Neuronal stem cell (in vitro differentiated cells): ENCODE results near the gene DACT1.

Experiments used
- DNase-seq: peaks from one replicate; pipeline ENCODE4 v3.0.0-alpha.2; 2013; ENCODE audit warnings: low spot score
- H2AFZ ChIP-seq: one replicate; pipeline ENCODE4 v1.6.1; 2013; ENCODE audit warnings: mild to moderate bottlenecking, low read length, inconsistent platforms
- H2AK5ac ChIP-seq: 2 replicates; pipeline ENCODE4 v1.6.1; 2013; ENCODE audit warnings: low read depth, mild to moderate bottlenecking, inconsistent platforms, low read length, moderate library complexity, mixed read lengths
- H2BK120ac ChIP-seq: 2 replicates; pipeline ENCODE4 v1.6.1; 2013; ENCODE audit warnings: low read depth, mild to moderate bottlenecking, inconsistent platforms, low read length, moderate library complexity, mixed read lengths
- H2BK12ac ChIP-seq: one replicate; pipeline ENCODE4 v1.6.1; 2013; ENCODE audit warnings: low read length, inconsistent platforms
- H2BK15ac ChIP-seq: 2 replicates; pipeline ENCODE4 v1.6.1; 2013; ENCODE audit warnings: mild to moderate bottlenecking, low read length, inconsistent platforms, mixed read lengths
- H2BK5ac ChIP-seq: one replicate; pipeline ENCODE4 v1.6.1; 2013; ENCODE audit warnings: inconsistent platforms, mild to moderate bottlenecking, low read length, moderate library complexity
- H3K14ac ChIP-seq: one replicate; pipeline ENCODE4 v1.6.1; 2013; ENCODE audit warnings: low read length, inconsistent platforms
- H3K18ac ChIP-seq: 2 replicates; pipeline ENCODE4 v1.6.1; 2013; ENCODE audit warnings: low read length, inconsistent platforms
- H3K23ac ChIP-seq: 2 replicates; pipeline ENCODE4 v1.6.1; 2013; ENCODE audit warnings: low read depth, mild to moderate bottlenecking, mixed read lengths, low read length, inconsistent platforms; ENCODE audit not compliant: poor library complexity
- H3K27ac ChIP-seq: replicated peaks from 3 replicates; pipeline ENCODE4 v1.5.1; 2013; ENCODE audit warnings: low read length, inconsistent platforms
- H3K27me3 ChIP-seq, 3 experiments: 2 replicates each; pipeline ENCODE4 v1.6.1; 2013; ENCODE audit warnings: low read length in 3 of 3, mild to moderate bottlenecking in 2 of 3, inconsistent platforms in 1 of 3, low read depth in 1 of 3, mixed read lengths in 1 of 3, moderate library complexity in 1 of 3; ENCODE audit not compliant: control insufficient read depth in 3 of 3, insufficient read depth in 3 of 3
- H3K36me3 ChIP-seq, 2 donors: replicated peaks in 1 of 2; 2 replicates each; pipeline ENCODE4 v1.6.1; 2013; ENCODE audit warnings: low read length in 2 of 2; ENCODE audit not compliant: control insufficient read depth in 2 of 2, insufficient read depth in 2 of 2
- H3K4ac ChIP-seq: 2 replicates; pipeline ENCODE4 v1.6.1; 2013; ENCODE audit warnings: inconsistent platforms, mild to moderate bottlenecking, low read length, moderate library complexity
- H3K4me1 ChIP-seq, 2 donors: 1 replicate in 1 of 2; 2 replicates in 1 of 2; pipeline ENCODE4 v1.6.1; 2013; ENCODE audit warnings: low read length in 2 of 2, low read depth in 1 of 2; ENCODE audit not compliant: control insufficient read depth in 2 of 2, insufficient read depth in 1 of 2
- H3K4me2 ChIP-seq: one replicate; pipeline ENCODE4 v1.6.1; 2013; ENCODE audit warnings: mild to moderate bottlenecking, low read length, inconsistent platforms; ENCODE audit not compliant: insufficient read depth, poor library complexity, severe bottlenecking
- H3K4me3 ChIP-seq, 2 donors: 2 replicates each; pipeline ENCODE4 v1.5.1; 2013; ENCODE audit warnings: low read length in 2 of 2, mild to moderate bottlenecking in 2 of 2, inconsistent platforms in 1 of 2, moderate library complexity in 1 of 2
- H3K79me1 ChIP-seq: one replicate; pipeline ENCODE4 v1.6.1; 2013; ENCODE audit warnings: low read depth, mild to moderate bottlenecking, inconsistent platforms, low read length, moderate library complexity
- H3K9ac ChIP-seq: one replicate; pipeline ENCODE4 v1.6.1; 2013; ENCODE audit warnings: mild to moderate bottlenecking, low read depth, low read length, inconsistent platforms; ENCODE audit not compliant: poor library complexity
- H3K9me3 ChIP-seq, 2 donors: replicated peaks in 1 of 2; 2 replicates each; pipeline versions ENCODE3 to v1.6.1; 2013; ENCODE audit warnings: low read length in 2 of 2, mild to moderate bottlenecking in 2 of 2, inconsistent platforms in 1 of 2, low read depth in 1 of 2, mixed read lengths in 1 of 2, moderate library complexity in 1 of 2; ENCODE audit not compliant: control insufficient read depth in 2 of 2, insufficient read depth in 1 of 2
- H4K8ac ChIP-seq: one replicate; pipeline ENCODE4 v1.6.1; 2013; ENCODE audit warnings: low read depth, mild to moderate bottlenecking, inconsistent platforms, low read length, moderate library complexity
- H4K91ac ChIP-seq: one replicate; pipeline ENCODE4 v1.6.1; 2013; ENCODE audit warnings: low read length, low read depth, mild to moderate bottlenecking, inconsistent platforms; ENCODE audit not compliant: poor library complexity
- WGBS, 2 donors: extraction: QIAGEN DNeasy Blood & Tissue Kit; methylation state at CpG; one replicate each; pipeline ENCODE4 v1.1.7; 2013; ENCODE audit warnings: missing lambda C conversion rate in 2 of 2, mixed read lengths in 1 of 2; ENCODE audit not compliant: insufficient read length in 2 of 2, insufficient replicate concordance in 1 of 2; ENCODE audit errors: extremely low coverage in 2 of 2; 5-methylcytosine and 5-hydroxymethylcytosine counted together

Gene DACT1

GRCh38 chr14:58662018-58662417 lies 24.3 kb downstream of the DACT1 start:
- Histone ChIP-seq H3K23ac (no peak overlapping the region), H3K9me3 (no peaks in the 10 kb centered on the region)

GRCh38 chr14:58662759-58663158 lies 25.0 kb downstream of the DACT1 start:
- Histone ChIP-seq H3K23ac (no peak overlapping the region), H3K27me3 (no peaks in the 10 kb centered on the region), H2AFZ (no peak overlapping the region), H3K27ac (no peak overlapping the region), H2BK5ac (no peak overlapping the region), H3K79me1 (no peaks in the 10 kb centered on the region), H3K4me2 (no peak overlapping the region), H3K9ac (no peak overlapping the region), H3K4ac (no peak overlapping the region), H3K4me3 (no peak overlapping the region), H2BK15ac (no peak overlapping the region), H3K18ac (no peak overlapping the region), H3K36me3 (no peaks in the 10 kb centered on the region), H2BK12ac (no peak overlapping the region), H3K14ac (no peak overlapping the region), H2BK120ac (no peak overlapping the region), H2AK5ac (no peak overlapping the region), H3K9me3 (no peaks in the 10 kb centered on the region), H4K91ac (no peak overlapping the region), H3K4me1 (peaks cover 5 to 12% of the 10 kb centered on the region in 2 donors), H4K8ac (no peak overlapping the region)
- no peak for DNase-seq
- no CpG with 5 or more reads among the region's 2 CpGs for WGBS, 2 donors

More at GRCh38 chr14:58662018-58662417, 24.3 kb downstream of the DACT1 start:
- Histone ChIP-seq H3K9ac (no peak overlapping the region), H3K18ac (no peak overlapping the region), H3K4me2 (no peak overlapping the region), H3K27me3 (no peaks in the 10 kb centered on the region), H2AK5ac (no peak overlapping the region), H3K4me1 (peaks cover 5 to 12% of the 10 kb centered on the region in 2 donors), H3K4ac (no peak overlapping the region), H2BK15ac (no peak overlapping the region), H2BK12ac (no peak overlapping the region), H2AFZ (peak overlapping the region; percentile 54), H4K8ac (no peak overlapping the region), H3K79me1 (no peaks in the 10 kb centered on the region), H3K4me3 (no peak overlapping the region), H4K91ac (no peak overlapping the region), H2BK5ac (no peak overlapping the region), H3K27ac (no peak overlapping the region), H2BK120ac (no peak overlapping the region), H3K14ac (no peak overlapping the region), H3K36me3 (no peaks in the 10 kb centered on the region)
- WGBS, 2 donors, result no CpG with 5 or more reads among the region's 1 CpG
- no peak for DNase-seq

GRCh38 chr14:58663494-58664111 lies 25.8 kb downstream of the DACT1 start:
- H3K27ac ChIP-seq, result no peak overlapping the region

DNA sequence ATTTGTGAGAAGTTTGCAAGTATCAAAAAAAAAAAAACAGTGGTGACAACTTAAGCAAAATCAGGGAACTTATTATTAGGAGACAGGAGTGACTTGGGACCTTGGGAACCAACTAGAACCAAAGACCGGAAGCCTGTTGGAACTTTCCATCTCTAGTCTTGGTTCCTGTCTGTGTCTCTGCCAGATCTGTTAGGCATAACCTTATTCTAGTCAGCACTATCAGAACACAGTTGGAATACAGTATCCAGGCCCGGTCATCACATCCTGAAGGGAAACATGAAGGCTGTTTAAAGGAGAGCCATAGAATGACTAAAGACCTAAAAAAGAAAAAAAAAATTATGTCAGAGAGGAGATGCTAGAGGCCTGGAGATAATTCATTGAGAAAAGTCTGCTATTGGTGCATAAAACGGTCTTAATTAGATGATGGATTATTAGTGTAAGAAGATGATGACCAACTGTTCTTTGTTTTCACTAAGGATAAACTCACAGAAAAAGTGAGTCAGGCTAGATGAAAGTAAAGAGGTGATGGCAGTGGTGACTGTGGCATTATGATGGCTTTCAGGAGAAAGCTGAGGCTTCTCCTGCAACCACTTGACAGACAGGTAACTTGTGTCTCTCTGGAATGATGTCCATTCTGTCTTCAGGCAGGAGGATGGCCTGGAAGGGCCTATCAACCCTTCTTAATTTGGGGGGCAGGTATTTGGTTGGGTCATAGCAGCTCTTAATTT lies 28.2 kb downstream of the DACT1 start:
- no CpG with 5 or more reads among the region's 3 CpGs for WGBS, 2 donors
- no peak overlapping the region for H2BK120ac ChIP-seq
- H3K14ac ChIP-seq, result no peak overlapping the region
- H2AK5ac ChIP-seq, result no peak overlapping the region
- no peak overlapping the region for H2BK12ac ChIP-seq
- H3K18ac ChIP-seq, result no peak overlapping the region
- no peak overlapping the region for H2BK5ac ChIP-seq
- H3K9me3 ChIP-seq, result no peaks in the 10 kb centered on the region
- H3K4me1 ChIP-seq, result peaks cover 5 to 16% of the 10 kb centered on the region in 2 donors
- no peak overlapping the region for H3K4ac ChIP-seq
- no peak overlapping the region for H3K4me3 ChIP-seq
- no peak overlapping the region for H3K9ac ChIP-seq
- no peak overlapping the region for H2BK15ac ChIP-seq
- H2AFZ ChIP-seq, result no peak overlapping the region
- DNase-seq, result no peak
- H4K91ac ChIP-seq, result no peak overlapping the region
- H3K27ac ChIP-seq, result no peak overlapping the region
- no peaks in the 10 kb centered on the region for H3K27me3 ChIP-seq
- no peak overlapping the region for H3K4me2 ChIP-seq
- H3K23ac ChIP-seq, result no peak overlapping the region
- no peak overlapping the region for H4K8ac ChIP-seq
- H3K79me1 ChIP-seq, result no peaks in the 10 kb centered on the region
- no peaks in the 10 kb centered on the region for H3K36me3 ChIP-seq

More at GRCh38 chr14:58663494-58664111, 25.8 kb downstream of the DACT1 start:
- peak overlapping the region; percentile 2 for H2AFZ ChIP-seq
- H2BK120ac ChIP-seq, result no peak overlapping the region
- H2BK15ac ChIP-seq, result no peak overlapping the region
- H3K23ac ChIP-seq, result no peak overlapping the region
- H2AK5ac ChIP-seq, result no peak overlapping the region
- H3K18ac ChIP-seq, result no peak overlapping the region
- no peak overlapping the region for H4K91ac ChIP-seq
- no peak overlapping the region for H2BK12ac ChIP-seq
- H3K4me1 ChIP-seq, result peaks cover 5 to 12% of the 10 kb centered on the region in 2 donors
- no peak overlapping the region for H4K8ac ChIP-seq
- H3K4ac ChIP-seq, result no peak overlapping the region
- no peak overlapping the region for H2BK5ac ChIP-seq
- no peak for DNase-seq
- WGBS, 2 donors, result no CpG with 5 or more reads among the region's 2 CpGs
- no peak overlapping the region for H3K9ac ChIP-seq
- H3K79me1 ChIP-seq, result no peaks in the 10 kb centered on the region
- no peak overlapping the region for H3K14ac ChIP-seq
- H3K36me3 ChIP-seq, result no peaks in the 10 kb centered on the region
- no peak overlapping the region for H3K4me2 ChIP-seq
- no peak overlapping the region for H3K4me3 ChIP-seq
- H3K27me3 ChIP-seq, result no peaks in the 10 kb centered on the region
- H3K9me3 ChIP-seq, result no peaks in the 10 kb centered on the region
